GM11168 (cell line): ENCODE data around the gene SHKBP1.
"Not testable (repeated sequence)": the region's sequence is repeated elsewhere in the genome, so short reads cannot be mapped to it uniquely, and the experiment has no call there.

ENCODE experiments used
- in situ Hi-C: fragments of 300-500 bp; cut with MboI; formaldehyde crosslinking; loops from one replicate; pipeline ENCODE4 v1.12.0; 2022; ENCODE audit warnings: low sequenced_read_pairs; ENCODE audit not compliant: unreplicated experiment

Gene SHKBP1

DNA sequence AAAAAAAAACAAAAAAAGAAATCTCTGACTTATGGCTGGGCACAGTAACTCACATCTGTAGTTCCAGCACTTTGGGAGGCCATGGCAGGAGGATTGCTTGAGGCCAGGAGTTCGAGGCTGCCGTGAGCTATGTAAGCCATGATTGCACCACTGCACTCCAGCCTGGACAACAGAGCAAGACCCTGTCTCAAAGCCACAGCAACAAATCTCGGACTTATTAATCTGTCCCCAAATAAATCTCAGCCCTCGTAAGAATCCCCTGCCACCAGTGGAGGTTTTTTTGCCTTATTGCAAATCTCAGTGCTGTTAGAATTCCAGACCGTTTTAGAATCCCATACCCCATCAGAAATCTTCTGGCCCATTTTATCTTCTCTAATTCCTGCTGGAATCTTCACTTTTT, 4.9 kb downstream of the SHKBP1 start:
- in situ Hi-C loops = loop anchor here (10.0 kb wide), 1 partner anchor 47 kb away; no protein-coding TSS in a partner anchor

DNA sequence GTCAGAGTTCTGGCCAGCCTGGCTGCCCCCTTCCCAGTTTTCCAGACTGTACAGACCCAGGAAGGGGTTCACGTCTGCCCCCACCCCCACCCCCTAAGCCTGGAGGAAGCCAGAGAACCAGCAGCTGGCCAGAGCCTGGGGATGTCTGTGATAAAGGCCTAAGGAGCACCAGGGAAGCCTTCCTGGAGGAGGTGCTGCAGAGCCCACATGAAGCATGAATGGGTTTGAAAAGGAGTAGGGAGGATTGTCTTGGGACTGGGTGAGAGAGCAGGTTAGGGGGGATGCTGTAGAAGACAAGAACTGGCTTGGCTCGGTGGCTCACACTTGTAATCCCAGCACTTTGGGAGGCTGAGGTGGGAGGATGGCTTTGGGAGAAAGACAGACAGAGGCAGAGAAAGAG, 5.8 kb downstream of the SHKBP1 start:
- in situ Hi-C loops = loop anchor here (10.0 kb wide), 1 partner anchor 48 kb away; no protein-coding TSS in a partner anchor

DNA sequence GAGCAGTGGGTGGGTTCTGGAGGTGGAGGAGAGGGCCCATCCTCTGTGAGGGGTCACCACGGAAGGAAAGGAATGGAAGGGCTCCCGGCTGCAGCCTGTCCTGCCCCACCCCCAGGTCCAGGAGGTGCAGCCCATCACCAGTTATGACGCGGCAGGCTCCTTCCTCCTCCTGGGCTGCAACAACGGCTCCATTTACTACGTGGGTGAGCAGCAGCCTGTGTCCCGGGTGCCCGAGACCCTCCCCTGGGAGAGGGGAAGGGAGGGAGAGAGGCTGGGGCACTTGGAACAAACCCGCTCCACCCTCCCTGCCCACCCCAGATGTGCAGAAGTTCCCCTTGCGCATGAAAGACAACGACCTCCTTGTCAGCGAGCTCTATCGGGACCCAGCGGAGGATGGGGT, 6.6 kb downstream of the SHKBP1 start:
- in situ Hi-C loops = loop anchor here (10.0 kb wide), 1 partner anchor 48 kb away; no protein-coding TSS in a partner anchor

DNA sequence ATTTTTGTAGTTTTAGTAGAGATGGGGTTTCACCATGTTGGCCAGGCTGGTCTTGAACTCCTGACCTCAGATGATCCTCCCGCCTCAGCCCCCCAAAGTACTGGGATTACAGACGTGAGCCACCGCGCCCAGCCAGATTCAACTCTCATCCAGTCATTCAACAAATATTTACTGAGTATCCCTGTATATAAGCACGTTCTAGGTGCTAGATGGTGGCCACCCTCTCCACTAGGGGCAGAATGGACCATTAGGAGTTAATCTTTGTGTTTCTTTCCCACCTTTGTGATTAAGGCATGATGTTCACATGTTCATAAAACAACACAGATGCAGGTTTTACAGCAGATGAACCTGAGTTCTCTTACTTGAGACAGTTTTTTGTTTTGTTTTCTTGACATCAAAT, 7.3 kb downstream of the SHKBP1 start:
- in situ Hi-C loops = loop anchor here (10.0 kb wide), 1 partner anchor 49 kb away; no protein-coding TSS in a partner anchor

DNA sequence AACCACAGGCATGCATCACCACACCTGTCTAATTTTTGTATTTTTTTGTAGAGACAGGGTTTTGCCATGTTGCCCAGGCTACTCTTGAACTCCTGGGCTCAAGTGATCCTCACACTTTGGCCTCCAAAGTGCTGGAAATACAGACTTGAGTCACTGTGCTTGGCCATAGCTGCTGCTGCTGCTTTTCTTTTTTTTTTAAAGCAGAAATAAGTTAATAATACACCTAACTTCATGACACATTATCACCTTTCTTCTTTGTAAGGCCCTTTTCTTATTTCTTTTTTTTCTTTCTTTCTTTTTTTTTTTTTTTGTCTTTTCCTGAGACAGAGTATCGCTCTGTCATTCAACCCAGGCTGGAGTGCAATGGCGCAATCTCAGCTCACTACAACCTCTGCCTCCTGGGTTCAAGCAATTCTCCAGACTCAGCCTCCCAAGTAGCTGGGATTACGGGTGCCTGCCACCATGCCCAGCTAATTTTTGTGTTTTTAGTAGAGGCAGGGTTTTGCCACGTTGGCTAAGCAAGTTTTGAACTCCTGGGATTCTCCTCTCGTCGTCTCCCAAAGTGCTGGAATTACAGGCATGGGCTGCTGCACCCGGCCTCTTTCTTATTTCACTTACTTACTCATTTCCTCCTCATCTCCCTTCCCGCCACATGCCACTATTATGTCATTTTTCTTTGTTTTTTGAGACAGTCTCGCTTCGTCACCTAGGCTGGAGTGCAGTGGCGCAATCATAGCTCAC, 8.7 kb downstream of the SHKBP1 start:
- in situ Hi-C loops = loop anchor here (10.0 kb wide), 1 partner anchor 51 kb away; no protein-coding TSS in a partner anchor

DNA sequence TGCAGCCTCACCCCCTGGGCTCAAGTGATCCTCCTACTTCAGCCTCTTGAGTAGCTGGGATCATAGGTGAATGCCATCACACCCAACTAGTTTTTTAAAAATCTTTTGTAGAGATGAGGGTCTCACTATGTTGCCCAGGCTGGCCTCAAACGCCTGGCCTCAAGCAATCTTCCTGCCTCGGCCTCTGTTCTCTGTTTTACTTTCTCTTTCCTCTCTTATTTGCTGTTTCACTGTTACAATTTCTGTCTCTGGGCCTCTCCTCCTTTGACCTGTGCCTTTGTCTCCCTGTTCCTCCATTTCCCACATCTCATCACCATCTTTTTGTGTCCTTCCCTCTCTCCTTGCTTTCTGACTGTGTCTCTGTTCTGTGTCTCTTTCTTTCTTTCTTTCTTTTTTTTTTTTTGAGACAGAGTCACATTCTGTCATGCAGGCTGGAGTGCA, 9.3 kb downstream of the SHKBP1 start:
- in situ Hi-C loops = loop anchor here (10.0 kb wide), 1 partner anchor 51 kb away; no protein-coding TSS in a partner anchor

DNA sequence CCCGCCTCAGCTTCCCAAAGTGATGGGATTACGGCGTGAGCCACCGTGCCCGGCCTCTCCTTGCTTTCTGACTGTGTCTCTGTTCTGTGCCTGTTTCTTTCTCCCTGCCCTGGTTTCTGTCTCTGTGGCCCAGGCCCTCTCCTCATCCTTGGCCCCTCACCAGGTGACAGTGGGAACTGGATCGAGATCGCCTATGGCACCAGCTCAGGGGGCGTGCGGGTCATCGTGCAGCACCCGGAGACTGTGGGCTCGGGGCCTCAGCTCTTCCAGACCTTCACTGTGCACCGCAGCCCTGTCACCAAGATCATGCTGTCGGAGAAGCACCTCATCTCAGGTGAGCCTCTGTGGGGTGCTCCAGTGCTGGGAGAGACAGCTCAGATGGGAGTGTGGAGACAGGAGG, 9.9 kb downstream of the SHKBP1 start:
- in situ Hi-C loops = loop anchor here (10.0 kb wide), 1 partner anchor 52 kb away; no protein-coding TSS in a partner anchor

DNA sequence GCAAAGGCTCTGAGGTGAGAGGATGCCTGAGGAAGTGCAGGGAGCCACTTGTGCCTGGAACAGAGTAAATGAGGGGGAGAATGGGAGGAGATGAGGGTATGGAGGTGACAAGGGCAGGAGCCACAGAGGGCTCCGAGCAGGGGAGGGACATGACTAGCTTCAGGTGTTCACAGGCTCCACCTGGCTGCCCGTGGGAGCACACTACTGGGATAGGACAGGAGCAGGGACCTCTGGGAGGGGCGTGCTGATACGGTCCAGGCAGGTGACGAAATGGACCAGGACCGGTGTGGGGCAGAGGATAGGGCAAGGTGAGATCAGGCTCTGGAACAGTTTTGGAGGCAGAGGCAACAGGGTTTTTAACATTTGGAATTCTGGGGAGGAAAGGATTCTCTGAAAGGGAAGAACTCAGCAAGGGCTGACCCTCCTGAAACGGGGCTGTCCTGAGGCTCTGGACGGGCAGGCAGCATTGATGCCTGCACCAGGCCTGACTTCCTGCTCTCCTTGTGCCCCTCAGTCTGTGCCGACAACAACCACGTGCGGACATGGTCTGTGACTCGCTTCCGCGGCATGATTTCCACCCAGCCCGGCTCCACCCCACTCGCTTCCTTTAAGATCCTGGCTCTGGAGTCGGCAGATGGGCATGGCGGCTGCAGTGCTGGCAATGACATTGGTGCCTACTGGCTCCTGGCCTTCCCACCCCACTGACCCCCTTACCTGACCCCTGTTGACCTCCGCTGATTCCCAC, 11.6 kb downstream of the SHKBP1 start:
- in situ Hi-C loops = loop anchor here (10.0 kb wide), 1 partner anchor 53 kb away; no protein-coding TSS in a partner anchor

DNA sequence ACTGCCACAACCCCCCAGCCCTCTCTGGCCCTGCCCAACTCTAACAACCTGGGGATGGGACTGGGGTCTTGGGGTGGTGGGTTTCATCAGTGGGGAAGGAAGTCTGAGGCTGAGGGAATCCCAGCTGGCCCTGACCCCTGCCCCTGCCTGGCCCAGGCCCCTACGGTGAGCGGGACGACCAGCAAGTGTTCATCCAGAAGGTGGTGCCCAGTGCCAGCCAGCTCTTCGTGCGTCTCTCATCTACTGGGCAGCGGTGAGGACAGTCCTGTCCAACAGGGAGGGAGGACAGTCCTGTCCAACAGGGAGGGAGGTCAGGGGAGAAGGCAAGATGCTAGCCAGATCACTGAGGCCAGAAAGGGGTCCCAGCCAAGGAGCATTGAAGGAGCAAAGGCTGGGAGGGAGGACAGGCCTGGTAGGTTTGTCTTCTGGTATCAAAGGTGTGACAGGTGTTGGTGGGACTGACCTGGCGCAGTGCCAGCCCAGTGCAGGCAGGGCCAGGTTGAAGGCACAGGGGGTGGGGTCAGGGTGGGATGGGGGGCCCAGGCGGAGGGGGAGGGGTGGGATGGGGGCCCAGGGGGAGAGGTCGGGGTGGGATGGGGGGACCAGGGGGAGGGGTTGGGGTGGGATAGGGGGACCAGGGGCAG, 12.4 kb downstream of the SHKBP1 start:
- in situ Hi-C loops = loop anchor here (10.0 kb wide), 1 partner anchor 54 kb away; no protein-coding TSS in a partner anchor

DNA sequence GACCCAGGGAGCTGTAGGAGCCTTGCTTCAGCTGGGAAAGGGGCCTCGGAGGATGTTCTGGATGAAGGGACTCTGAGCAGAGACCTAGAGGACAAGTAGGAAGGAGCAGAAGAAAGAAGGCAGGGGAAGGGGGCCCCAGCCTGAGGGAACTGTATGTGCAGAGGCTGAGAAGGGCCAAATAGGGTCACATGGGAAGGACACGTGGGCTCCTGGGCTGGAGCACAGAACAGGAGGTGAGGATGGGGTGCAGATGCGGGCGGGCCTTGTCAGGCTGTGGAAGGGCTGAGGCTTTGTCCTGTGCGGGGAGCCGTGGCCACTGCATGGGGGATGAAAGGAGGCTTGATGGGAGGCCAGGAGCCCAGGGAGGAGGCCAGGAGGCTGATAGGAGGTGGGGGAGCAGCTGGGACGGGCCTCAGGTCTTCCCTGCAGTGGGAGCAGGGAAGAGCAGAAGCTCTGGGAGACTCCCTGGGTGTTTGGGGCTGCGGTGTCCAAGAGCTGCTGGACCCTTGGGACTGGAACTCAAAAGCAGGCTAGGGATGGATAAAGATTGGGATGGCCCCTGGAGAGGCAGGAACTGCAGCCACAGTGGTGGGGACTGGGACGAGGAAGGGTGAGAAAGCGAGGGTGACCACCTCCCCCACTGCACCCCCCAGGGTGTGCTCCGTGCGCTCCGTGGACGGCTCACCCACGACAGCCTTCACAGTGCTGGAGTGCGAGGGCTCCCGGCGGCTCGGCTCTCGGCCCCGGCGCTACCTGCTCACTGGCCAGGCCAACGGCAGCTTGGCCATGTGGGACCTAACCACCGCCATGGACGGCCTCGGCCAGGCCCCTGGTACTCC, 13.1 kb downstream of the SHKBP1 start:
- in situ Hi-C loops = loop anchor here (10.0 kb wide), 1 partner anchor 55 kb away; no protein-coding TSS in a partner anchor

DNA sequence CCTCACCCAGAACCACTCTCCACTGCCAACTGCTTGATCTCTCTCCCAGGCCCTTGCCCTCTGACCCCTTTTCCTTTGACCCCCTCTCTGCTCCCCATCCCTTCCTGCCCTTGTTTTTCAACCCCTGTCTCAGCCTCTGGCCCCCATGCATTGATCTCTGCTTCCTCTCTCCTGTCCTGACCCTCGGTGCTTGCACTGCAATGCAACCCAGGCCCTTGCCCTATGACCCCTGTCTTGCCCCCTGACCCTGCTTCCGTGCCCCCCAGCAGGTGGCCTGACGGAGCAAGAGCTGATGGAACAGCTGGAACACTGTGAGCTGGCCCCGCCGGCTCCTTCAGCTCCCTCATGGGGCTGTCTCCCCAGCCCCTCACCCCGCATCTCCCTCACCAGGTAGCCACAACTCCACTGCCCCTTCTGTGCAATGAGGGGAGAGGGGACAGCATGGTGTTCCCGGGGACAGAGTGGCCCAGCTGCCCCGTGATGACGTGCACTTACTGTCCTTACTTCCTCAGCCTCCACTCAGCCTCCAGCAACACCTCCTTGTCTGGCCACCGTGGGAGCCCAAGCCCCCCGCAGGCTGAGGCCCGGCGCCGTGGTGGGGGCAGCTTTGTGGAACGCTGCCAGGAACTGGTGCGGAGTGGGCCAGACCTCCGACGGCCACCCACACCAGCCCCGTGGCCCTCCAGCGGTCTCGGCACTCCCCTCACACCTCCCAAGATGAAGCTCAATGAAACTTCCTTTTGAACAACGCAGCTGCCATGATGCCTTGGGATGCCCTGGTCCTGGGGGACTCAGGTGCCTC, 14.0 kb downstream of the SHKBP1 start:
- in situ Hi-C loops = no loop called here

DNA sequence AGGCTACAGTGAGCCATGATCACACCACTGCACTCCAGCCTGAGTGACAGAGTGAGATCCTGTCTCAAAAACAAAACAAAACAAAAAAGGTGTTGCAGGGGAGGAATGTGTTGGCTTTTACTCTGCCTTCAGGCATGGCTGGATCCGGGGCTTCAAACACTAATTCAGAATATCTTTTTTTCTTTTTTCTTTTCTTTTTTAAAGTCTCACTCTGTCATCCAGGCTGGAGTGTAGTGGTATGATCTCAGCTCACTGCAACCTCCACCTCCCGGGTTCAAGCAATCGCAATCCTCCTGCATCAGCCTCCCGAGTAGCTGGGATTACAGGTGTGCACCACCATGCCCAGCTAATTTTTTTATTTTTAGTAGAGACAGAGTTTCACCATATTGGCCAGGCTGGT, 15.1 kb downstream of the SHKBP1 start:
- in situ Hi-C loops = not testable (repeated sequence)

DNA sequence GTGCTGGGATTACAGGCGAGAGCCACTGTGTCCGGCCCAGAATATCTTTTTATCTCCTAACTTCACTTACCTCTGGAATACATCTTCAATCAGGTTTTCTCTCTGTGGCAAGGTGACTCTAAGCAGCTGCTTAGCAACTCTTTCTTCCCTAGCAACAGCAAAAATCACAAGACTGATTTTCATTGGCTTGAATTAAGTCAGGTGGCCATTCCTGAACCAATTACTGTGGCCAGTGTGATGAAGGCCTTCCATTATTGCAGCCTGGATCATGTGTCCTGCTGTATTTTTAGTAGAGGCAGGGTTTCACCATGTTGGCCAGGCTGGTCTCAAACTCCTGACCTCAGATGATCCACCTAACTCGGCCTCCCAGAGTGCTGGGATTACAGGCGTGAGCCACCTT, 15.5 kb downstream of the SHKBP1 start:
- in situ Hi-C loops = no loop called here

DNA sequence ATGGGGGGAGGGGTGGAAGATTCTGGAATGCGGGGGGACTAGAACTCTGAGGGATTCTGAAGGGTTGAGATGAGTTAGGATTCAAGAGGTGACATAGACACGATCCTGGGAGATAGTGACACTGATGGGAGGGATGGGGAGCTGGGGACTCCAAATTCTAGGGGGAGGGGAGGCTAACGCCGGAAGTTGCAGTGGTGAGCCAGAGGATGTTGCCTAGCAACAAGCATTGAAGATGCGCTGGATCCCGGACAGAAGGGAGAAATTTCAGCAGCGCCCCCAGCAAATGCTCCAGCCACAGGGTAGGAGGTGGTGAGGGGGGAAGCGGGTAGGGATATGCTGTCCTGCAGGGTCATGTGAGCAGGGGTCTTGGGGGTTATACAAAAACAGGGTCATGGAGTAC, 17.6 kb downstream of the SHKBP1 start:
- in situ Hi-C loops = no loop called here

DNA sequence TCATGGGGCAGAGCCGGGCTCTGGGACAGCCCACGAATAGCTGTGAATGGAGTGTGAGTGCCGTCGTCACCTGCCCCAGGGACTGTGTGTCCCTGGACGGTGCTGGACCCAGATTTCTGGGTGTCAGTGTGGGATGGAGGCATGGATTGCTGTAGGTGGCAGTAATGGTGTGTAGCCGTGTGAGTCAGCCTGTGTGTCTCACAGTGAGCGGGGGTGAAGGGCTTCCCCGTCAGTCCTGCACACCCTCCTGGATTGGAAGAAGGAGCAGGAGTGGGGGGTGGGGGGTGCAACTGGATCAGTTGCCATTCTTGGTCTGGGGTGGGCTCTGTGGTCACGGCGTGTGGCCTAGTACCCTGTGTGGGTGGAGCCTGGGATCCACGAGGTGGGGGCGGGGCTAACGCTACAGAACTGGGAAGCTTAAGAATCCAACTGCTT, 18.0 kb downstream of the SHKBP1 start:
- in situ Hi-C loops = no loop called here

DNA sequence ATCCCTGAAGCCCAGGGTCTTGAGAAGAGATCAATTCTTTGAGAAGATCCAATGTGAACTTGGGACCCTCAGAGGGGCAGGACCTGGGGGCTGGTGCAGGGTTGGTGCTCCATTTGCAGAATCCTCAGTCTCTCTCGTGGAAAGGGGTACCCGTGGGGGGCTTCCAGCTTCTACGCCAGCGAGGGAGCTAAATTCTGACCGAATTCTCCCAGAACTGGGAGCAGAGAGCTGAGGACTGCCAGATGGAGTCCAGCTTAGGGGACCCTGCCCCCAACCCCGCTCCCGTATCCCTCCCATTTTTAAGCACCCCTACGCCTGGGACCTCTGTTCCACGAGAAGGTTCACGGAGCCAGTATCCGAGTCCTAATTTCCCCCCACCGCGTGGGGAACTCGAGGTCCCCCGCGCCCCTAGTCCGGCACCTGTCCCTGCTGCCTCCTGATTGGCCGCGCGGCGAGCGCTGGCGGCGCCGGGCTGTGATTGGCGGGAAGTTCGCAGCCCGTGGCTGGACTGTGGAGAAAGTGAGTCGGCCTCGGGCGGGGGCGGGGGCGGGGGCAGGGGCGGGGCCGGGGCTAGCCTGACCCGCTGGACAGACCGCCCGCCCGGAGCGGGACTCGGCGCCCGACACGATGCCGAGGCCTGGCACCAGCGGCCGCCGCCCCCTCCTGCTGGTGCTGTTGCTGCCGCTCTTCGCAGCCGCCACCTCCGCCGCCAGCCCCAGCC, 20.1 kb downstream of the SHKBP1 start:
- in situ Hi-C loops = no loop called here

DNA sequence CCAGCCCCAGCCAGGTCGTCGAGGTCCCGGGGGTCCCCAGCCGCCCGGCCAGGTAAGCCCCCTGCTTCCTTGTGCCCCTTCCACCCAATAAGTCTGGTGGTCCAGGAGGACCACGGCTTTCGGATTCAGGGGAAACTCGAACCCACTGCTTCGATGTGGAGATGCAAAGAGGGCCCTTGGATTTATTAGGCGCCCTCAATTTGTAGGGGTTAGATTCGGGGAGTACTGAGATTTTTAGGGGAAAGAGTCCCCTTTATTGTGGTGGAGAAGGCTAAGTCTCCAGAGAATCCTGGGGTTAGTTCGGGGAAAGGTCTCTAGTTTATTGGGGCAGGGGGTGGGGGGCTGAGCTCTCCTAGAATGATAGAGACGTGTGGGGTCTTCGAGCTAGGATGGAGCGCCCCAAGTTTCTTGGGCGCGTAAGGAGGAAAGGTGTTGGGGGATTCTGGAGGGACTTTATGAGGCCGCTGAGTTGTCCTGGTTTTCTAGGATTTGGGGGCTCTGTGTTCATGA, 20.7 kb downstream of the SHKBP1 start:
- in situ Hi-C loops = no loop called here
